Erythroblast (primary cell): Measurements from ENCODE around the gene PLEKHH3.

ENCODE experiments used
- GATA1 ChIP-seq: IDR thresholded peaks from 2 replicates; pipeline ENCODE4 v1.6.1; 2011; ENCODE audit warnings: low read depth, mild to moderate bottlenecking, control low read depth, low read length, moderate library complexity
- POLR2A ChIP-seq: IDR thresholded peaks from 2 replicates; pipeline ENCODE4 v1.6.1; 2011; ENCODE audit warnings: mild to moderate bottlenecking, low read length

GRCh38 chr17:42685831-42686230, 9.0 kb upstream of the PLEKHH3 start:
- TF ChIP-seq POLR2A (no peak), GATA1 (no peak)
